GM04503 (cell line): ENCODE results near the gene SUFU.
A peak's percentile ranks its signal among the peaks of the same experiment; 100 is the strongest.

Experiments
- DNase-seq: peaks from one replicate; pipeline ENCODE4 v3.0.0-alpha.2; 2012; ENCODE audit warnings: low read depth

The SUFU gene

GRCh38 chr10:102641402-102641801, 137.6 kb downstream of the SUFU start:
- no peak for DNase-seq

- DNase-seq = peak; percentile 78
Measured at GRCh38 chr10:102641880-102642735, 138.3 kb downstream of the SUFU start.

- DNase-seq = no peak
Measured at GRCh38 chr10:102642736-102643335, 139.1 kb downstream of the SUFU start.

DNA sequence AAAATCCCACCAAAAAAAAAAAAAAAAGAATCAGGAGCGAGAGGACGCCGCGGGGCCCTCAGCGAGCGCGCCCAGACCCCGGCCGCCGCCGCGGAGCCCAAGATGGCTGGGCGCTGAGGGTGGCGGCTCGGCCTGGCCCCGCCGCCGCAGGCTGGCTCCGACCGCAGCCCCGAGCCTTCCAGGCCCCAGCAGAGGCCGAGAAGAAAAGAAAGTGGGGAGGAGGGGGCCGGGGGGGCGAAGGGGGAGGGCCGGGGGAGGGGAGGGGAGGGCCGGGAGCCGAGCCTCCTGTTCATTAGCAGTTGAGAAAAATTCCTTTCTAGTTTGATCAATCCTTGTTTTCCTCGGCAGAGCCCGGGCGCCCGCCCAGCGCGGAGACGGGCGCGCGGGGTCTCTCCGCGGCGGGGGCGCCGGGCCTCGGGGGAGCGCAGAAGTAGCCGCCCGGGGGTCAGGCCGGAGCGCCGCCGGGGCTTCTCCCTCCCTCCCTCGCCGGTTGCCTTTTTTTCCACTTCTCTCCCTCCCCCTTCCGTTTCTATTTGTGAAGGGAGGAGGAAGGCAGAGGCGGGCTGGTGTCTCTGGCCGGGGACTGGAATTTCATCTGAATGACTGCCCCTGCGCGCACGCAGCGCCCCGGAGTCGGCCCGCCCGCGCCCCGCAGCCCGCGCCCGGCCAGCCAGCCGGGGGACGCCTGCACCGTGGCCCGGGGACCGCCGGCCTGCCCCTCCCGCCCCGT, 139.7 kb downstream of the SUFU start:
- DNase-seq = no peak

DNA sequence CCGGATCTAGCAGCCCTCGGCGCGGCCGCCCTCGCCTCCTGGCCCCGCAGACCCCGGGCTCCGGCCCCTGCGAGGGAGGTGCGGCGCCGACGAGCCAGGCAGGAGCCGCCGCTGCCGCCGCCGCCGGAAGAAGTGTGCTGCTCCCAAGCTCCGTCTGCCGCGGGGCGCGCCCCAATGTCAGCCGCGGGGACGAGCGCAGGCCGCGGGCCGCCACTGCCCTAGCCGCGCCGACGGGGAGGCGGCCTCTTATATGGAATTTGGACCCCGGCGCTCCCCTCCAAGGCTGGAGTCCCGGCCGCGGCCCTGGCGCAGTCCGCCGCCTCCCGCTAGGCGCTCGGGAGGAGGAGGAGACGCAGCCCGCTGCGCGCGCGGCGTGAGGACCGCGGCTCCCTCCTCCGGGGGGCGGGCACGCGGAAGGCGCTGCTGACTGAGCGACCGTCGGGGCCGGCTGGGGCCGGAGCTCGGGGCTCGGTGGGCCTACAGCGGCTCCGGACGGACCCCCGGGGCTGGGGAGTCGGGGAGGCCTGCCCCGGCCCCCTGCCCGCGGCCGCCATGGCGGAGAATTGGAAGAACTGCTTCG, 140.4 kb downstream of the SUFU start, which contains the start of gene TRIM8:
Gene TRIM8, plus strand, starts transcription at position 414 of the 580 bp plus-strand sequence. Its CDS starts 139 bp downstream, at position 553.
- DNase-seq = no peak

- no peak for DNase-seq
Measured at GRCh38 chr10:102644646-102645387, 141.0 kb downstream of the SUFU start.

- DNase-seq = no peak
Measured at GRCh38 chr10:102645388-102645740, 141.6 kb downstream of the SUFU start.

GRCh38 chr10:102645741-102646609, 142.2 kb downstream of the SUFU start:
- peak; percentile 89 for DNase-seq

DNA sequence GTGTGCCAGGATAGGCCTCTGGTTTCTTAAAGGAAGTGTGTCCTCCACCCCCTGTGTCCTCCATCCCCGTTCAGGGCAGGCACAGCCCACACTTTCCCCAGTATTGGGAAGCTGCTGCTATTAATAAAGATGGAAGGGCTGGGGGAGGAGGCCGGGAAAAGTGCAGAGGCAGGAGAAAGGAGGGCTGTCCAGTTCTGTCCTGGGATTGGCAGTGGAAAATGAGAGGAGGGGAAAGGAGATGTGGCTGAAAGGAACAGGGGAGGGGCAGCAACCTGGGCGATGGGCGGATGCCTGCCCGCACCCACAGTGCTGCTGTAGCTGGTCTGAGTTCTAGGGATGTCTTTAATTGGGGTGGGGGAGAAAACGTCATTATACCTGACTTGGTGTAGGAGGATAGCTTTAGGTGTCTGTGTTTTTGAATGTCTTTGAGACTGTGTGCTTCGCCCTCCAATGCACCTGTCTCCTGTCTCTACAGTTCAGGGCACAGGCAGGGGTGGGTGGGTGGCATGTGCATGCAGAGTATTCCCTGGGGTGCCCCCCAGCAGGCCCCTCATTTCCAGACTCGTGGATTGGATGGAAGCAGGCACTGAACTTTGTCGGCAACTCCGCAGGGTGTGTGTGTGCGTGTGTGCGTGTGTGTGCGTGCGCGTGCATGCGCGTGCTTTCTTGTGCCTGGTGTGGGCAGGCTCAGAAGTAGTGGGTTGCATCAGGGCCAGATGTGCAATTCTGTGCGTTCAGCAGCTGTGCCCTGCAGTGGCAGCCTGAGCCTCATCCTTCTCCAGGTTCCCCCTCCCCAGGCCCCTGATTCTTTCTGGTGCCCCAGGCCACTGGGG, 143.1 kb downstream of the SUFU start:
- no peak for DNase-seq

GRCh38 chr10:102647443-102648268, 143.9 kb downstream of the SUFU start:
- no peak for DNase-seq

- DNase-seq = no peak
Measured at GRCh38 chr10:102648269-102648888, 144.6 kb downstream of the SUFU start.

- DNase-seq = no peak
Measured at GRCh38 chr10:102648889-102649796, 145.4 kb downstream of the SUFU start.

DNA sequence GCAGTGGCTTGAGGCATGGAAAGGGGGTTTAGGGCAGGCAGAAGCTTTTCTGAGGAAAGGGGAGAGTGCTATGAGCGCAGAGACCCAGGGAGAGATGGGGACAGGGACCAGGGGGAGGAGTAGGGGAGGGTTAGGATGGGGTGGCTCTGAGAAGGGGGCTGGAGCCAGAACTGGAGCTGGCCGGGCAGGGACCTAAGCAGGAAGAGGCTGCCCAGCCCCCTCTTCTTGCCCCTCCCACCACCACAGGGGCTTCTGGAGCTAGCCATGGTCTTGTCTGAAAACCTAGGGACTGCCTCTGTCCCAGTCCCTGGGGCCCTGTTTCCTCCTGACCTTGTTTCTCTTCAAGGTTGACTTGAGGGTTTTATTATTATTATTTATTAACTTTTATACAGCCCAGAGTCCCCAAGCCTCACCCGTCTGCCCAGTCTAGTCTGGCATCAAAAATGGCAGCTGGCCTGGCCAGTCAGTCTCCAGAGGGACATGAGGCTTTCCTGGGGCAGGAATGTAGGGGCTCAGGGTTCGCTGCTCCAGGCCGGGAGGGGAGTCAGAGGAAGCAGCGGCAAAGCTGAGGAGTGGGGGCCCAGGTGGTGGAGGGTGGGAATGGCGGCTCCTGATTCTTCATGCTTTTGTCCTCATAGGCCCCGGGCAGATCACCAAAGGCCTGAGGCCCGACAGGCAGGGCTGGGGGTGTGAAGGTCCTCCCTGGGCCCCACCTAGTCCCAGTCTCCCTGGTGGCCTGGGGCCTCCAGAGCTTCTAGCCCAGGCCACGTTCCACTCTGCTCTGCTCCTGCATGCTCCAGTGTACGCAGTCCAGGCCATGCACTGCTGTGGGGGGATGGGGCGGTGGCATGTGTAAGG, 146.3 kb downstream of the SUFU start:
- no peak for DNase-seq

DNA sequence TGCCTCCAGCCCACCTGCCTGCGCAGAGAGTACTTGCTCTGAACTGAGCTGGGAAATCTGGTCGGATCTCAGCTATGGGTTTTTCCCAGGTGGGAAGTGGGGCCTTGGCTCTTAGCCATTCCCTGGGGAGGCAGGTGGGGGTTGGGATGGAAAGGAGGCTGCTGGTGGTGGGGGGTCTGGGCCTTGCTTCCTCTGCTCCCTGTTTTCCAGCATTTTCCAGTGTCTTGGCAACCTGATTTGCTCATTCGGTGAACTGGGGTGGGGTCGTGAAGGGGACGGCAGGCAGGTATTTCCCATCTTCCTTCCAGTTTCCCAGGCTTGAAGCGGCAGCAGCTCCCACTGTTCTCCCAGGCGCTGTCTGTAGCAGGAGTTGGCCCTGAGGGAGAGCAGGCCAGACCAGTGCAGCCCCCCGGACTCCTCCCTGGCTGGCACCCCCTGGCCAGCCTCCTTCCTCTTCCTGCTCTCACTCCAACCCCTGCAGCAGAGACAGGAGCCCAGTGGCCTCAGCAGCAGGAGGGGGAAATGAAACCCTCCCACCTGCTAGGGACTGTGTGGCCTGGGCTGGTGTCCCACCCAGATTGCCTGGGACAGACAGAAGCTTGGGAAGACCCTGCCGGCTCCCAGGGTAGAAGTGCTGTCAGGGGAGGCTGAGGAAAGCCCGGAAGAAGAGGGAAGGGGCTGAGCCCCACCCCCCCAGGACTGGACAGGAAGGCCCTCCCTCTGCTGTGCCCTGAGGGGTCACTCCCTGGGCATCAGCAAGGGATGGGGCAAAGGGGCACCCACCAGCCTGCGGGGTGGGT, 147.1 kb downstream of the SUFU start:
- no peak for DNase-seq

DNA sequence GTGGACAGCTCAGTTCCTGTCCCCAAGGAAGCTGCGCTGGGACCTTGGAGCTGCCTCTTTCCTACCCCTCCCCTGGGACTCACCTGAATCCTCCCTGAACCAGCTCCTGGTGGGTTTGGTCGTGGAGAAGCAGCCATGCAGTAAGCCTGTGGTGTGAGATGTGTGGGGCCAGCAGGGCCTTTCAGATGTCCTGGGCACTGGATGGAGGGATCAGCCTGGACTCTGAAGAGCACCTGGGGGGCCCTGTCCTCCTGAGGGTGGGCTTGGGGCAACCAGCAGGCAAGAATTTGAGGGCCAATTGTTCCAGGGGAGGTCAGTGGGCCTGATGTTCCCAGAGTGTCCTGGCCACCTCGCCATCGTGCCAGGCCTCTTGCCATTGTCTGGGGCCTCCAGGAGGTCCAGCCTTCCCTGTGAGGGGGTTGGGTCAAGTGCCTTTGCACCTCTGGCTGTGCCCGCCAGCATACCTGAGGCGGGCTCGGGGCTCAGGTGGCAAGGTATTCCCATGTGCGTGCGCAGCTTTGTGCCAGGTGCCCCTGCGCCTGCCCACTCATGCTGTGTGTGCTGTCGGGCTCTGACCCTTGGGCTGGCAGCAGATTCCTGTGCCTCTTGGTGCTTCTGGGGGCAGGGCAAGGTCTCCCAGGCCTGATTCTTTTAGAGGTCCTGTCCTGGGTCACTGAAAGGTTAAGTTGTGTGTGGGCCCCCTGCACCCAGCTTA, 147.8 kb downstream of the SUFU start:
- no peak for DNase-seq
